ENCODE results near the gene NR3C2.

- TF ChIP-seq POLR2AphosphoS5 (IDR thresholded peaks at IDR 0.05; ENCODE audit: low read depth, low read length) (no peak), POLR2A (IDR thresholded peaks at IDR 0.05; ENCODE audit: low read depth, low read length) (no peak)
Measured at GRCh38 chr4:148445860-148446330, 3.7 kb upstream of the NR3C2 start.
